Measurements from ENCODE around the gene OR11A1.

OR11A1 gene

GRCh38 chr6:29504961-29505360 is 48.1 kb upstream of the OR11A1 start:
- Histone ChIP-seq H3K4me3 (replicated peaks; ENCODE audit: insufficient read depth, low read length) (no peak overlapping the region), H3K27me3 (ENCODE audit: insufficient read depth, poor library complexity, severe bottlenecking) (no peaks in the 10 kb centered on the region), H3K27ac (replicated peaks) (no peak overlapping the region)
- TF ChIP-seq CTCF (IDR thresholded peaks at IDR 0.05; ENCODE audit: insufficient read depth, low read length) (no peak), GABPA (IDR thresholded peaks at IDR 0.05; ENCODE audit: low read depth) (no peak), SPI1 (IDR thresholded peaks at IDR 0.05; ENCODE audit: borderline replicate concordance, low read depth) (no peak), POLR2AphosphoS5 (IDR thresholded peaks at IDR 0.05; ENCODE audit: low read depth) (no peak), REST (IDR thresholded peaks at IDR 0.05; ENCODE audit: insufficient replicate concordance, low read depth) (no peak)
- DNase-seq (ENCODE audit: low read depth in 1 of 2, low spot score in 1 of 2) = no peak

GRCh38 chr6:29502597-29502996 is 45.7 kb upstream of the OR11A1 start:
- no peak for DNase-seq (ENCODE audit: low read depth in 1 of 2, low spot score in 1 of 2)
- Histone ChIP-seq H3K4me3 (replicated peaks; ENCODE audit: insufficient read depth, low read length) (no peak overlapping the region), H3K27me3 (ENCODE audit: insufficient read depth, poor library complexity, severe bottlenecking) (peaks cover 3% of the 10 kb centered on the region), H3K27ac (replicated peaks) (no peak overlapping the region)
- no peak for TF ChIP-seq REST (IDR thresholded peaks at IDR 0.05; ENCODE audit: insufficient replicate concordance, low read depth)
- TF ChIP-seq SPI1 (IDR thresholded peaks at IDR 0.05; ENCODE audit: borderline replicate concordance, low read depth) = no peak
- no peak for TF ChIP-seq POLR2AphosphoS5 (IDR thresholded peaks at IDR 0.05; ENCODE audit: low read depth)
- TF ChIP-seq GABPA (IDR thresholded peaks at IDR 0.05; ENCODE audit: low read depth) = no peak
- no peak for TF ChIP-seq CTCF (IDR thresholded peaks at IDR 0.05; ENCODE audit: insufficient read depth, low read length)

GRCh38 chr6:29502181-29502580 is 45.3 kb upstream of the OR11A1 start:
- H3K4me3 ChIP-seq (replicated peaks; ENCODE audit: insufficient read depth, low read length) = no peak overlapping the region
- DNase-seq (ENCODE audit: low read depth in 1 of 2, low spot score in 1 of 2) = no peak
- TF ChIP-seq GABPA (IDR thresholded peaks at IDR 0.05; ENCODE audit: low read depth) (no peak), SPI1 (IDR thresholded peaks at IDR 0.05; ENCODE audit: borderline replicate concordance, low read depth) (no peak), CTCF (IDR thresholded peaks at IDR 0.05; ENCODE audit: insufficient read depth, low read length) (no peak), POLR2AphosphoS5 (IDR thresholded peaks at IDR 0.05; ENCODE audit: low read depth) (no peak), REST (IDR thresholded peaks at IDR 0.05; ENCODE audit: insufficient replicate concordance, low read depth) (no peak)
- no peak overlapping the region for H3K27ac ChIP-seq (replicated peaks)
- peaks cover 3% of the 10 kb centered on the region for H3K27me3 ChIP-seq (ENCODE audit: insufficient read depth, poor library complexity, severe bottlenecking)

Measured in HL-60 (cell line).